BJ (cell line): Measurements from ENCODE around the gene DEFB129. TPM values are rescaled to one million over a fixed set of nuclear protein-coding genes. Genes with fewer than 3 reads are reported as not detected.

Source experiments
- CTCF ChIA-PET: fragments of 350-600 bp; formaldehyde crosslinking; extraction: SDS; loops from one replicate; lab custom pipeline; 2021; ENCODE audit warnings: antibody characterized with exemption, inconsistent platforms; lab: Yijun Ruan, JAX
- POLR2A ChIA-PET: fragments of 300-600 bp; sonication (Branson Sonifier 250); formaldehyde crosslinking; extraction: SDS; loops from one replicate; lab custom pipeline; 2021; ENCODE audit warnings: antibody characterized with exemption; lab: Charles Lee
- DNase-seq: peaks from one replicate; pipeline ENCODE4 v3.0.0-alpha.2; 2011; ENCODE audit warnings: low read depth
- H3K27me3 ChIP-seq: 2 replicates; pipeline ENCODE4 v1.6.0; 2011; ENCODE audit warnings: low read length; ENCODE audit not compliant: control insufficient read depth, insufficient read depth
- H3K36me3 ChIP-seq: 2 replicates; pipeline ENCODE4 v1.5.1; 2011; ENCODE audit warnings: low read length; ENCODE audit not compliant: control insufficient read depth, insufficient read depth
- H3K4me3 ChIP-seq: 2 replicates; pipeline ENCODE4 v1.5.1; 2011; ENCODE audit warnings: low read depth, mild to moderate bottlenecking, control low read depth, low read length
- polyA plus RNA-seq: library from polyadenylated mRNA; depleted of rRNA; stranded (reverse); fragments of >200 nt; gene quantifications from 2 replicates; pipeline ENCODE4 v1.2.3, GENCODE V29; 2011
- TF ChIP-seq, protein P1 (sequence below): IDR thresholded peaks from 2 replicates; pipeline ENCODE4 v1.5.1; 2011; ENCODE audit warnings: low read depth, mild to moderate bottlenecking, control low read depth, inconsistent platforms, low read length, moderate library complexity; ENCODE audit not compliant: insufficient read depth

Gene DEFB129
- polyA plus RNA-seq, 1 experiment = not detected

DNA sequence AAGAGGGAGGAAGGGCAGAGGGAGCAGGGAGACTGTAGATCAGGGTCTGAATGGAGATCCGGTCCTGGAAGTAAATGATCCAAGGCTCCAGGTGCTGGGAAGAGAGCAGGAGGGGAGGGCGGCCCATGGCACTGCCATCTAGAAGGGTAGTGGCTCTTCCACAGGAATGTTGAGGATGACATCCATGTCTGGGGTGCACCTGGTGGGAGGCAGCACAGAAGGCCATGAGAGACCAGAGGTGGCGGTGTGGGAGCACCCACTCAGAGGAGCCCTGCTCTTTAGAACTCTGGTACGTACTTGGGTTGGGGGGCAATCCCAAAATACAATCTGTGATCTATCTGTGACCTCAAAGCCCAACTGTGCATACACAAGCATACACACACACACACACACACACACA, 44.0 kb downstream of the DEFB129 start:
- ChIA-PET CTCF (no interaction called here), POLR2A (no interaction called here)
- DNase-seq = no peak
- H3K36me3 ChIP-seq = no peaks in the 10 kb centered on the region; the same call in 1 of the 2 replicates
- TF ChIP-seq, protein P1, sequence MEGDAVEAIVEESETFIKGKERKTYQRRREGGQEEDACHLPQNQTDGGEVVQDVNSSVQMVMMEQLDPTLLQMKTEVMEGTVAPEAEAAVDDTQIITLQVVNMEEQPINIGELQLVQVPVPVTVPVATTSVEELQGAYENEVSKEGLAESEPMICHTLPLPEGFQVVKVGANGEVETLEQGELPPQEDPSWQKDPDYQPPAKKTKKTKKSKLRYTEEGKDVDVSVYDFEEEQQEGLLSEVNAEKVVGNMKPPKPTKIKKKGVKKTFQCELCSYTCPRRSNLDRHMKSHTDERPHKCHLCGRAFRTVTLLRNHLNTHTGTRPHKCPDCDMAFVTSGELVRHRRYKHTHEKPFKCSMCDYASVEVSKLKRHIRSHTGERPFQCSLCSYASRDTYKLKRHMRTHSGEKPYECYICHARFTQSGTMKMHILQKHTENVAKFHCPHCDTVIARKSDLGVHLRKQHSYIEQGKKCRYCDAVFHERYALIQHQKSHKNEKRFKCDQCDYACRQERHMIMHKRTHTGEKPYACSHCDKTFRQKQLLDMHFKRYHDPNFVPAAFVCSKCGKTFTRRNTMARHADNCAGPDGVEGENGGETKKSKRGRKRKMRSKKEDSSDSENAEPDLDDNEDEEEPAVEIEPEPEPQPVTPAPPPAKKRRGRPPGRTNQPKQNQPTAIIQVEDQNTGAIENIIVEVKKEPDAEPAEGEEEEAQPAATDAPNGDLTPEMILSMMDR = no peak
- H3K4me3 ChIP-seq = no peak overlapping the region
- no peaks in the 10 kb centered on the region for H3K27me3 ChIP-seq

DNA sequence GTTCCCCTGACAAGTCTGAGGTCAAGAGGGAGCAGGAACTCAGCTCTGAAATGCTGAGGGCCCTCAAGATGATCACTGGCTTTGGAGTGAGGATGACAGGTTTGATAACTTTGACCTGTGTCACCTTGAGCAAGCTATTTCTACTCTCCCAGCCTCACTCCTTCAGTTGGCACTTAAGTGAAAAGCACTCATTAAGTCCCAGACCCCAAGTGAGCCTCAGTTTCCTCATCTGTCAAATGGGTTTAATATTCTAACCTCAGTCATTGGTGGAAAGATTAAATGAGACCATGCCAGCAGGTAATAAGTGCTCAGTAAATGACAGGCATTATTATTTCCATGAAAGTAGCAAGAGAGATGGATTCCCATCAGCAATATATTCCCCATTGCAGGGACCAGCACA, 44.5 kb downstream of the DEFB129 start:
- TF ChIP-seq, protein P1 = no peak
- no peaks in the 10 kb centered on the region for H3K27me3 ChIP-seq
- no peak for DNase-seq
- ChIA-PET POLR2A (no interaction called here), CTCF (no interaction called here)
- peaks cover 1% of the 10 kb centered on the region; the same call in 1 of the 2 replicates for H3K36me3 ChIP-seq
- no peak overlapping the region for H3K4me3 ChIP-seq

DNA sequence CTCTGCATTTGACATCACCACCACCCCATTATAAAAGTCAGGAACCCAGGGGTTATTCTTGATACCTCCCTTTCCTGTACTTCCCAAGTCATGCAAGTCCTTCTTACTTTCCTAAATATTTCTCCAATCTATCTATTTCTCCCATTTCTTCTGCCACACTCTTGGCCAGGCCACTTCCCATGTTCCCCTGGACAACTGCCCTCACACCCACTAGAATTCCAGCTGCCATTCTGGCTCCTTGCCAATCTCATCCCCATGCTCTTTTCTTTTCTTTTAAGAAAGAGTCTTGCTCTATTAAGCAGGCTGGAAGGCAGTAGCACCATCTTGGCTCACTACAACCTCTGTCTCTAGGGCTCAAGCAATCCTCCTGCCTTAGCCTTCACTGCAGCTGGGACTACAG, 45.7 kb downstream of the DEFB129 start:
- H3K4me3 ChIP-seq = no peak overlapping the region
- no peak for DNase-seq
- H3K36me3 ChIP-seq = peaks cover 2% of the 10 kb centered on the region; the same call in 1 of the 2 replicates
- no peaks in the 10 kb centered on the region for H3K27me3 ChIP-seq
- TF ChIP-seq, protein P1 = no peak
- ChIA-PET POLR2A (no interaction called here), CTCF (interaction anchor here (0.7 to 2.8 kb wide), 2 partner anchors 9 to 58 kb away, joined by 3 to 10 read pairs; no protein-coding TSS in a partner anchor)

DNA sequence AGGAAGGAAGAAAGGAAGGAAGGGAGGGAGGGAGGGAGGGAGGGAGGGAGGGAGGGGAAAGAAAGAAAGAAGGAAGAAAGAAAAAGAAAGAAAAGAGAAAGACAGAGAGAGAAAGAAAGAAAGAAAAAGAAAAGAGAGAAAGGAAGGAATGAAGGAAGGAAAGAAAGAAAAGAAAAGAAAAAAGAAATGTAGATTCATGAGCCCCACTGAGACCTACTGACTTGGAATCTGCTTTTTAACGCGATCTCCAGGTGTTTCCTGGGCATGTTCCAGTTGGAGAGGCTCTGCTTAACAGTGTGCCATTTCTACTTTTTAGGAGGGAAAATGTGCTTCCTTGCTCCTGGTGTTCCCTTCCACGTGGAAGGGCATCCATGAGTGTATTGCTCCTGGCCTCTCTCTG, 46.8 kb downstream of the DEFB129 start:
- POLR2A ChIA-PET = no interaction called here
- peaks cover 2% of the 10 kb centered on the region; the same call in 1 of the 2 replicates for H3K36me3 ChIP-seq
- DNase-seq = no peak
- H3K4me3 ChIP-seq = no peak overlapping the region
- CTCF ChIA-PET = interaction anchor here (2.8 kb wide), 1 partner anchor 57 kb away, joined by 10 read pairs; no protein-coding TSS in a partner anchor
- TF ChIP-seq, protein P1 = no peak
- H3K27me3 ChIP-seq = no peaks in the 10 kb centered on the region

DNA sequence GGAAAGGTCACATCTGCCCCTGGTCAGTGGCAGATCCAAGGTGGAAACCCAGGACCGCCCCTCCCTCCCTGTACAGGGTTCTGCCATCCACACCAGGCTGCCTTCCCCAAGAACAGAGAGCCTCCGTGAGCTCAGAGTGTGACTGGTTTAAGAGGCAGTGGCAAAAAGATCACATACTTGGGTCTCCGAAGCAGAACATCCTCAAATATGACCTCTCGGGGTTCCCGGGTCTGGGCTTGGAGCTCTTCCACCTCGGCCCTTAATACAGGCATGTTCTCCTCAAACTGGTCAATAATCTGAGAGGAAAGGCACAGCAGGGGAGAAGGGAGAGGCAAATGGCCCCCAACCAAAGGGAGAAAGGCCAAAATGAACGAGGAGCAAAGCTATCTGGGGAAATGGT, 48.7 kb downstream of the DEFB129 start:
- Histone ChIP-seq H3K36me3 (peaks cover 2% of the 10 kb centered on the region; the same call in 1 of the 2 replicates), H3K27me3 (no peaks in the 10 kb centered on the region), H3K4me3 (no peak overlapping the region)
- DNase-seq = no peak
- TF ChIP-seq, protein P1 = no peak
- ChIA-PET CTCF (no interaction called here), POLR2A (no interaction called here)
